ENCODE data around the gene UIMC1. TPM values are rescaled to one million over a fixed set of nuclear protein-coding genes. Genes with fewer than 3 reads are reported as not detected.

Gene UIMC1
- polyA plus RNA-seq, 1 of the 3 experiments (the other 2 are of a cell fraction): 19.9 TPM

DNA sequence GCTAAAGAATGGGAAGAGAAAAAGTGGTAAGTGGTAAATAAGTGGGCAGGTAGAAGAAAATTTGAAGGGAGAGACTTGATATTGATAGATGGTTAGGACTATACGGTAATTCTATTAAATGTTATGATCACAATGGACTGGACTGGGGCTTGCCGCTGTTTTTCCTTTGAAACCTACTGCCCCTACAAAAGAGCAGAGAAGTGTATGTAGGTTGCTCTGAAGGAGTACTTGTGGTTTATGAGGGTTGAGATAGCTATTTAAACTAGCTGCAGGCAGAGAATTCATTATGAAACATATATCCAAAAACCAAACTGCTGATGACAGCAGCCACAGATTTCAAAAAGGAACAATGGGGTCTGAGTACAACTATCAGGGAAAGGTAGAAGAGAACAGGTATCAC is 90.7 kb downstream of the UIMC1 start:
- H3F3A ChIP-seq (replicated peaks; ENCODE audit: insufficient read depth): no peaks in the 10 kb centered on the region
- WGBS (ENCODE audit: low lambda C conversion rate): 99% methylated on average over 2 of the region's 2 CpGs
- no peaks in the 10 kb centered on the region; the same call in 1 of the 2 replicates for H4K20me1 ChIP-seq (ENCODE audit: insufficient read depth)
- no peak overlapping the region for H3K4me2 ChIP-seq
- no peaks in the 10 kb centered on the region for H3K9me2 ChIP-seq
- POLR2A ChIA-PET: no interaction called here
- H3K79me2 ChIP-seq (ENCODE audit: insufficient read depth): no peaks in the 10 kb centered on the region; the same call in none of the 2 replicates
- H3K9ac ChIP-seq: no peak overlapping the region
- H3K4me3 ChIP-seq (ENCODE audit: low read depth in 2 of 2, low read length in 1 of 2): no peak overlapping the region
- no peaks in the 10 kb centered on the region for H3K27me3 ChIP-seq (ENCODE audit: insufficient read depth)
- CTCF ChIA-PET: interaction anchor here (1.1 to 1.8 kb wide), 4 partner anchors 10 to 255 kb away, joined by 3 to 4 read pairs (median 3); no protein-coding TSS in a partner anchor
- H3K4me1 ChIP-seq (ENCODE audit: control insufficient read depth in 1 of 2, insufficient read depth in 2 of 2, low read depth in 1 of 2, low read length in 1 of 2): no peaks in the 10 kb centered on the region
- H2AFZ ChIP-seq (ENCODE audit: low read depth): no peak overlapping the region
- TF ChIP-seq PBX3 (IDR thresholded peaks at IDR 0.05): no peak
- TF ChIP-seq NRF1 (IDR thresholded peaks at IDR 0.05; ENCODE audit: low read depth, low read length): no peak
- TF ChIP-seq JUND (IDR thresholded peaks at IDR 0.05): no peak
- TF ChIP-seq RCOR1 (IDR thresholded peaks at IDR 0.05; ENCODE audit: low read length): no peak
- no peak for TF ChIP-seq RXRA (IDR thresholded peaks at IDR 0.05; ENCODE audit: borderline replicate concordance, low read depth)
- no peak for TF ChIP-seq YY1 (IDR thresholded peaks at IDR 0.05; ENCODE audit: low read depth)
- no peak for TF ChIP-seq USF2 (IDR thresholded peaks at IDR 0.05; ENCODE audit: borderline replicate concordance, low read depth, low read length)
- TF ChIP-seq TCF12 (IDR thresholded peaks at IDR 0.05): no peak
- H3K27ac ChIP-seq (ENCODE audit: low read depth in 2 of 2, low read length in 1 of 2): no peak overlapping the region
- H3K36me3 ChIP-seq (replicated peaks in 1 of 2; ENCODE audit: control insufficient read depth in 1 of 2, insufficient read depth in 2 of 2, low read length in 1 of 2): peaks cover 13 to 26% of the 10 kb centered on the region in 2 experiments
- DNase-seq: no peak
- no peaks in the 10 kb centered on the region for H3K9me3 ChIP-seq

- Histone ChIP-seq H3K4me3 (ENCODE audit: low read depth in 2 of 2, low read length in 1 of 2) (no peak overlapping the region), H3K36me3 (replicated peaks in 1 of 2; ENCODE audit: control insufficient read depth in 1 of 2, insufficient read depth in 2 of 2, low read length in 1 of 2) (peaks cover 23 to 32% of the 10 kb centered on the region in 2 experiments), H3K4me1 (ENCODE audit: control insufficient read depth in 1 of 2, insufficient read depth in 2 of 2, low read depth in 1 of 2, low read length in 1 of 2) (no peaks in the 10 kb centered on the region; a peak in 1 of 4 replicates), H3K79me2 (ENCODE audit: insufficient read depth) (no peaks in the 10 kb centered on the region; the same call in none of the 2 replicates), H3F3A (replicated peaks; ENCODE audit: insufficient read depth) (no peaks in the 10 kb centered on the region), H3K9me3 (no peaks in the 10 kb centered on the region), H3K27ac (ENCODE audit: low read depth in 2 of 2, low read length in 1 of 2) (no peak overlapping the region), H3K9ac (no peak overlapping the region), H3K4me2 (no peak overlapping the region), H2AFZ (ENCODE audit: low read depth) (no peak overlapping the region), H4K20me1 (ENCODE audit: insufficient read depth) (no peaks in the 10 kb centered on the region), H3K27me3 (ENCODE audit: insufficient read depth) (no peaks in the 10 kb centered on the region), H3K9me2 (no peaks in the 10 kb centered on the region)
- no peak for DNase-seq
- CTCF ChIA-PET: interaction anchor here (1.4 to 1.6 kb wide), 2 partner anchors 160 to 251 kb away, joined by 3 to 4 read pairs; no protein-coding TSS in a partner anchor
- WGBS (ENCODE audit: low lambda C conversion rate): 87% methylated on average over 2 of the region's 2 CpGs
- POLR2A ChIA-PET: no interaction called here
- TF ChIP-seq TEAD4 (IDR thresholded peaks at IDR 0.05; ENCODE audit: borderline replicate concordance, insufficient read depth) (no peak), JUND (IDR thresholded peaks at IDR 0.05) (no peak), FOXM1 (IDR thresholded peaks at IDR 0.05; ENCODE audit: low read depth) (no peak), CTCF (IDR thresholded peaks at IDR 0.05) (no peak), PBX3 (IDR thresholded peaks at IDR 0.05) (no peak), POLR2AphosphoS5 (IDR thresholded peaks at IDR 0.05; ENCODE audit: low read depth, low read length) (no peak), USF2 (IDR thresholded peaks at IDR 0.05; ENCODE audit: borderline replicate concordance, low read depth, low read length) (no peak), TAF1 (IDR thresholded peaks at IDR 0.05; ENCODE audit: borderline replicate concordance, low read depth, low read length) (no peak), YY1 (IDR thresholded peaks at IDR 0.05; ENCODE audit: low read depth) (no peak), RXRA (IDR thresholded peaks at IDR 0.05; ENCODE audit: borderline replicate concordance, low read depth) (no peak), EP300 (IDR thresholded peaks at IDR 0.05; ENCODE audit: borderline replicate concordance in 1 of 2, low read depth in 1 of 2, low read length in 1 of 2) (no peak), FOXJ3 (CRISPR knock-in tag; IDR thresholded peaks at IDR 0.05) (no peak), SIN3A (IDR thresholded peaks at IDR 0.05; ENCODE audit: borderline replicate concordance, low read depth, low read length) (no peak), RFX5 (IDR thresholded peaks at IDR 0.05; ENCODE audit: low read length) (no peak), EZH2phosphoT487 (IDR thresholded peaks at IDR 0.05; ENCODE audit: borderline replicate concordance, low read depth) (no peak), GABPA (IDR thresholded peaks at IDR 0.05; ENCODE audit: low read depth) (no peak), NFIC (IDR thresholded peaks at IDR 0.05; ENCODE audit: borderline replicate concordance) (no peak)
Observed at GRCh38 chr5:176912115-176912514, 94.5 kb downstream of the UIMC1 start.
